ENCODE data around the gene PGAP2. TPM values are rescaled to one million over a fixed set of nuclear protein-coding genes. Genes with fewer than 3 reads are reported as not detected.

PGAP2 gene

Small RNA genes within 50 kb of the gene (small RNA-seq; reads per million reads assigned to genes)
- gene RNU7-50P (ENCODE audit: low read depth) = not detected
